ENCODE data around the gene KCND3.

Gene KCND3

GRCh38 chr1:111875640-111876039, 113.8 kb downstream of the KCND3 start:
- Histone ChIP-seq H3K4me1 (ENCODE audit: control insufficient read depth, insufficient read depth, low read length) (no peaks in the 10 kb centered on the region), H3K4me3 (ENCODE audit: low read depth, low read length) (no peak overlapping the region), H3K9me3 (ENCODE audit: control insufficient read depth, insufficient read depth, low read depth, low read length) (no peaks in the 10 kb centered on the region), H3K36me3 (ENCODE audit: control insufficient read depth in 2 of 2, insufficient read depth in 1 of 2, low read length in 2 of 2) (no peaks in the 10 kb centered on the region), H3K27ac (ENCODE audit: extremely low read depth, low read depth, low read length) (no peak overlapping the region)
- CTCF ChIA-PET: interaction anchor here (0.6 kb wide), 1 partner anchor 106 kb away, joined by 3 read pairs; no protein-coding TSS in a partner anchor
- TF ChIP-seq ZNF23 (tag by site-specific recombination; IDR thresholded peaks at IDR 0.05; ENCODE audit: borderline replicate concordance) (no peak), ZNF148 (tag by site-specific recombination; IDR thresholded peaks at IDR 0.05; ENCODE audit: borderline replicate concordance) (no peak), ZBTB6 (tag by site-specific recombination; IDR thresholded peaks at IDR 0.05) (no peak), ZFP37 (tag by site-specific recombination; IDR thresholded peaks at IDR 0.05) (no peak), ZNF24 (tag by site-specific recombination; IDR thresholded peaks at IDR 0.05) (no peak), ZNF146 (tag by site-specific recombination; IDR thresholded peaks at IDR 0.05) (no peak), ZNF48 (tag by site-specific recombination; IDR thresholded peaks at IDR 0.05) (no peak), ZNF777 (tag by site-specific recombination; IDR thresholded peaks at IDR 0.05; ENCODE audit: borderline replicate concordance) (no peak), ZNF157 (tag by site-specific recombination; IDR thresholded peaks at IDR 0.05) (no peak), ZNF837 (tag by site-specific recombination; IDR thresholded peaks at IDR 0.05) (no peak), ZNF585B (tag by site-specific recombination; IDR thresholded peaks at IDR 0.05) (no peak), ZNF654 (tag by site-specific recombination; IDR thresholded peaks at IDR 0.05; ENCODE audit: low read depth) (no peak), ZNF175 (tag by site-specific recombination; IDR thresholded peaks at IDR 0.05) (no peak), ZXDB (tag by site-specific recombination; IDR thresholded peaks at IDR 0.05) (no peak), ZBTB20 (tag by site-specific recombination; IDR thresholded peaks at IDR 0.05) (no peak), CTCF (tag by site-specific recombination; IDR thresholded peaks at IDR 0.05) (no peak), SETDB1 (IDR thresholded peaks at IDR 0.05; ENCODE audit: insufficient read length, low read length) (no peak)
- TF ChIP-seq, protein P1, sequence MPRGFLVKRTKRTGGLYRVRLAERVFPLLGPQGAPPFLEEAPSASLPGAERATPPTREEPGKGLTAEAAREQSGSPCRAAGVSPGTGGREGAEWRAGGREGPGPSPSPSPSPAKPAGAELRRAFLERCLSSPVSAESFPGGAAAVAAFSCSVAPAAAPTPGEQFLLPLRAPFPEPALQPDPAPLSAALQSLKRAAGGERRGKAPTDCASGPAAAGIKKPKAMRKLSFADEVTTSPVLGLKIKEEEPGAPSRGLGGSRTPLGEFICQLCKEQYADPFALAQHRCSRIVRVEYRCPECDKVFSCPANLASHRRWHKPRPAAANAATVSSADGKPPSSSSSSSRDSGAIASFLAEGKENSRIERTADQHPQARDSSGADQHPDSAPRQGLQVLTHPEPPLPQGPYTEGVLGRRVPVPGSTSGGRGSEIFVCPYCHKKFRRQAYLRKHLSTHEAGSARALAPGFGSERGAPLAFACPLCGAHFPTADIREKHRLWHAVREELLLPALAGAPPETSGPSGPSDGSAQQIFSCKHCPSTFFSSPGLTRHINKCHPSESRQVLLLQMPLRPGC (tag by site-specific recombination; IDR thresholded peaks at IDR 0.05): no peak
- POLR2A ChIA-PET: no interaction called here

DNA sequence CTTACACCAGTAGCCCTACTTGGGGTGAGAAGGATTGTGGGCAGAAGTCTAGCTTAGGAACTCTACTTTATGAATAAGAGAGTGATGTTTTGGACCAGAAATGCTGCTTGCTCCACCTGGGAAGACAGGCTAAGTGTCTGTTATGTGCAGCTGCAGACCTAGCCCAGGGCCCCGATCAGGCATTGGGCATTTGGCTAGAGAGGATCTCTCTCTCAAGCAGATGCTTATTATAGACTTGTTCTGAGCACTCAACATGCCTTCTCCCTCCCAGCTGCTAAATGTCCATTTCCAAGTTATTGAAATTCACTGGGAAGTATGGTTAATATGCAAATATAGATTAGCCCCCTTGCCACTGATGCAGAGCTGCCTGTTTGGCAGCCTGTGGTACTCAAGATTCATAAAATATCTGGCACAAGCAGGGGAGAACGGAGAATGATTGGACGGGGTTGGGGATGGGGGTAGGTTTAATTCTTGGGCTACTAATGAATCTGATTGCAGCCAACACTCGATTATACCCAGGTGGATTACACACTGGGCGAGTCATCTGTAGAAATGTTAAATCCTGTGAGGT, 115.9 kb downstream of the KCND3 start:
- H3K4me3 ChIP-seq (ENCODE audit: low read depth, low read length): no peak overlapping the region
- ChIA-PET CTCF (no interaction called here), POLR2A (no interaction called here)
- no peaks in the 10 kb centered on the region for H3K4me1 ChIP-seq (ENCODE audit: control insufficient read depth, insufficient read depth, low read length)
- H3K36me3 ChIP-seq (ENCODE audit: control insufficient read depth in 2 of 2, insufficient read depth in 1 of 2, low read length in 2 of 2): no peaks in the 10 kb centered on the region
- no peak overlapping the region for H3K27ac ChIP-seq (ENCODE audit: extremely low read depth, low read depth, low read length)
- H3K9me3 ChIP-seq (ENCODE audit: control insufficient read depth, insufficient read depth, low read depth, low read length): no peaks in the 10 kb centered on the region
- TF ChIP-seq ZNF692 (tag by site-specific recombination; IDR thresholded peaks at IDR 0.05): no peak
- no peak for TF ChIP-seq ZNF48 (tag by site-specific recombination; IDR thresholded peaks at IDR 0.05)
- TF ChIP-seq, protein P2, sequence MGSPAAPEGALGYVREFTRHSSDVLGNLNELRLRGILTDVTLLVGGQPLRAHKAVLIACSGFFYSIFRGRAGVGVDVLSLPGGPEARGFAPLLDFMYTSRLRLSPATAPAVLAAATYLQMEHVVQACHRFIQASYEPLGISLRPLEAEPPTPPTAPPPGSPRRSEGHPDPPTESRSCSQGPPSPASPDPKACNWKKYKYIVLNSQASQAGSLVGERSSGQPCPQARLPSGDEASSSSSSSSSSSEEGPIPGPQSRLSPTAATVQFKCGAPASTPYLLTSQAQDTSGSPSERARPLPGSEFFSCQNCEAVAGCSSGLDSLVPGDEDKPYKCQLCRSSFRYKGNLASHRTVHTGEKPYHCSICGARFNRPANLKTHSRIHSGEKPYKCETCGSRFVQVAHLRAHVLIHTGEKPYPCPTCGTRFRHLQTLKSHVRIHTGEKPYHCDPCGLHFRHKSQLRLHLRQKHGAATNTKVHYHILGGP (tag by site-specific recombination; IDR thresholded peaks at IDR 0.05): no peak
- no peak for TF ChIP-seq ZNF791 (tag by site-specific recombination; IDR thresholded peaks at IDR 0.05)
- TF ChIP-seq ZNF302 (tag by site-specific recombination; IDR thresholded peaks at IDR 0.05; ENCODE audit: low read depth): no peak
- TF ChIP-seq ZNF501 (tag by site-specific recombination; IDR thresholded peaks at IDR 0.05): no peak
- TF ChIP-seq KLF7 (tag by site-specific recombination; IDR thresholded peaks at IDR 0.05; ENCODE audit: borderline replicate concordance): no peak
- no peak for TF ChIP-seq KLF1 (tag by site-specific recombination; IDR thresholded peaks at IDR 0.05)
- TF ChIP-seq ZNF701 (tag by site-specific recombination; IDR thresholded peaks at IDR 0.05): no peak
- TF ChIP-seq ZBTB48 (tag by site-specific recombination; IDR thresholded peaks at IDR 0.05): no peak
- no peak for TF ChIP-seq ZXDB (tag by site-specific recombination; IDR thresholded peaks at IDR 0.05)
- no peak for TF ChIP-seq ZNF654 (tag by site-specific recombination; IDR thresholded peaks at IDR 0.05; ENCODE audit: low read depth)
